Endothelial cell of umbilical vein (primary cell): Measurements from ENCODE around the gene CYP26A1. TPM values are rescaled to one million over a fixed set of nuclear protein-coding genes. Genes with fewer than 3 reads are reported as not detected.

Source experiments
- BruUV-seq: library from RNA; stranded (reverse); fragments of 400-500 nt; replicated peaks from 2 replicates; lab custom pipeline; 2021; lab: Mats Ljungman, UMichigan
- CTCF ChIA-PET: fragments of 300-600, 350-600 bp; sonication (Branson Sonifier 250); formaldehyde crosslinking; loops from one replicate; lab custom pipeline; 2021; ENCODE audit warnings: antibody characterized with exemption, inconsistent platforms; lab: Charles Lee
- POLR2A ChIA-PET: fragments of 300-600, 350-600 bp; sonication (Branson Sonifier 250); formaldehyde crosslinking; loops from one replicate; lab custom pipeline; 2021; ENCODE audit warnings: antibody characterized with exemption, inconsistent platforms; lab: Charles Lee
- DNase-seq: peaks from one replicate; pipeline ENCODE4 v3.0.0-alpha.2; 2011; ENCODE audit warnings: low read depth, low spot score
- FAIRE-seq: peaks from 2 replicates; lab custom pipeline; 2011; peaks lifted over from hg19 to GRCh38; lab: Jason Lieb, UNC
- H2AFZ ChIP-seq: 2 replicates; pipeline ENCODE4 v1.6.0; 2012; ENCODE audit warnings: low read depth, low read length, control low read depth, inconsistent platforms
- H3K27ac ChIP-seq: 2 replicates; pipeline ENCODE4 v1.5.1; 2011; ENCODE audit warnings: low read depth, mild to moderate bottlenecking, control low read depth, low read length, moderate library complexity; ENCODE audit not compliant: insufficient read depth
- H3K27me3 ChIP-seq, 2 experiments: 2 replicates each; pipeline versions ENCODE4 v1.6.0 to v1.6.1; 2011; ENCODE audit warnings: low read length in 2 of 2, mixed read lengths in 1 of 2; ENCODE audit not compliant: control insufficient read depth in 2 of 2, insufficient read depth in 2 of 2
- H3K36me3 ChIP-seq, 2 experiments: 2 replicates in 1 of 2; 3 replicates in 1 of 2; pipeline ENCODE4 v1.5.1; 2011; ENCODE audit warnings: low read length in 2 of 2, mild to moderate bottlenecking in 1 of 2, moderate library complexity in 1 of 2; ENCODE audit not compliant: control insufficient read depth in 2 of 2, insufficient read depth in 2 of 2; ENCODE audit errors: extremely low read depth in 1 of 2
- H3K4me1 ChIP-seq: 3 replicates; pipeline ENCODE4 v1.5.1; 2011; ENCODE audit warnings: mild to moderate bottlenecking, low read length; ENCODE audit not compliant: control insufficient read depth, insufficient read depth; ENCODE audit errors: extremely low read depth
- H3K4me2 ChIP-seq: 2 replicates; pipeline ENCODE4 v1.6.1; 2011; ENCODE audit warnings: low read length, control low read depth, mixed read lengths; ENCODE audit not compliant: insufficient read depth
- H3K4me3 ChIP-seq, 3 experiments: fragments of 200-600 bp in 1 of 3; sonication (generic), shearing (Covaris generic) in 1 of 3; replicated peaks in 1 of 3; 2 replicates each; pipeline ENCODE4 v1.5.1; 2011 to 2016; ENCODE audit warnings: control low read depth in 3 of 3, low read length in 3 of 3, mild to moderate bottlenecking in 2 of 3, inconsistent platforms in 1 of 3, low read depth in 1 of 3, moderate library complexity in 1 of 3; ENCODE audit not compliant: insufficient read depth in 1 of 3
- H3K79me2 ChIP-seq: 2 replicates; pipeline ENCODE4 v1.6.0; 2012; ENCODE audit warnings: low read length, inconsistent platforms; ENCODE audit not compliant: control insufficient read depth, insufficient read depth
- H3K9ac ChIP-seq: replicated peaks from 2 replicates; pipeline ENCODE3; 2011; ENCODE audit warnings: low read length, control low read depth; ENCODE audit not compliant: insufficient read depth; ENCODE audit errors: extremely low read depth
- H3K9me1 ChIP-seq: replicated peaks from 3 replicates; pipeline ENCODE4 v1.6.0; 2011; ENCODE audit warnings: mild to moderate bottlenecking, low read length; ENCODE audit not compliant: control insufficient read depth, insufficient read depth; ENCODE audit errors: extremely low read depth
- H3K9me3 ChIP-seq: replicated peaks from 2 replicates; pipeline ENCODE4 v1.5.1; 2012; ENCODE audit warnings: low read length, inconsistent platforms; ENCODE audit not compliant: control insufficient read depth, insufficient read depth
- H4K20me1 ChIP-seq: replicated peaks from 2 replicates; pipeline ENCODE3; 2011; ENCODE audit warnings: mild to moderate bottlenecking, low read length; ENCODE audit not compliant: control insufficient read depth, insufficient read depth; ENCODE audit errors: extremely low read depth
- EZH2 ChIP-seq: IDR thresholded peaks from 2 replicates; pipeline ENCODE4 v1.6.1; 2012; ENCODE audit warnings: borderline replicate concordance, low read depth, mild to moderate bottlenecking, moderate library complexity, low read length, inconsistent platforms; ENCODE audit not compliant: severe bottlenecking
- FOS ChIP-seq: IDR thresholded peaks from 2 replicates; pipeline ENCODE4 v1.6.1; 2011; ENCODE audit warnings: mild to moderate bottlenecking, low read length, moderate library complexity, borderline replicate concordance; ENCODE audit not compliant: insufficient read depth
- GATA2 ChIP-seq: IDR thresholded peaks from 2 replicates; pipeline ENCODE4 v1.7.0; 2011; ENCODE audit warnings: low read depth, mild to moderate bottlenecking, moderate library complexity, mixed read lengths, low read length; ENCODE audit not compliant: insufficient read length, insufficient read depth
- JUN ChIP-seq: IDR thresholded peaks from 2 replicates; pipeline ENCODE4 v1.6.1; 2011; ENCODE audit warnings: borderline replicate concordance, low read depth; ENCODE audit not compliant: insufficient read length, insufficient read depth
- MYC ChIP-seq: IDR thresholded peaks from one replicate; pipeline ENCODE4 v1.6.1; 2011; ENCODE audit warnings: mild to moderate bottlenecking, low read depth, low read length
- POLR2A ChIP-seq: IDR thresholded peaks from 2 replicates; pipeline ENCODE4 v1.6.1; 2012; ENCODE audit warnings: low read depth, mild to moderate bottlenecking, control low read depth, low read length
- POLR2AphosphoS5 ChIP-seq: IDR thresholded peaks from 2 replicates; pipeline ENCODE4 v1.6.1; 2012; ENCODE audit warnings: low read depth, mild to moderate bottlenecking, control low read depth, low read length, moderate library complexity; ENCODE audit not compliant: insufficient read depth
- dilution Hi-C: fragments of 300-500 bp; cut with MboI; formaldehyde crosslinking; loops from one replicate; pipeline ENCODE4 v1.15.0; 2019; ENCODE audit warnings: low sequenced_read_pairs; ENCODE audit not compliant: extremely low pct_ligation_motif_present
- intact Hi-C: fragments of 100-400 bp; cut with micrococcal nuclease; formaldehyde crosslinking; loops from one replicate; pipeline ENCODE4 v1.10.0; 2022
- polyA plus RNA-seq, 4 experiments: library from polyadenylated mRNA; depleted of rRNA in 3 of 4; stranded (reverse) in 3 of 4; unstranded in 1 of 4; fragments of >200 nt; gene quantifications; 2 replicates each; pipeline versions ENCODE4 v1.2.1 to v1.2.3, GENCODE V29; 2011 to 2012; ENCODE audit warnings: missing spikeins in 1 of 4
- total RNA-seq: library from RNA; stranded (reverse); gene quantifications from 2 replicates; pipeline ENCODE4 v1.2.3, GENCODE V29; 2021
- TF ChIP-seq, protein P1 (sequence below), 2 donors: IDR thresholded peaks; 1 replicate in 1 of 2; 2 replicates in 1 of 2; pipeline ENCODE4 v1.5.1; 2011; ENCODE audit warnings: low read length in 2 of 2, mild to moderate bottlenecking in 2 of 2, moderate library complexity in 2 of 2, control low read depth in 1 of 2, inconsistent platforms in 1 of 2, low read depth in 1 of 2; ENCODE audit not compliant: insufficient read depth in 1 of 2; ENCODE audit errors: extremely low read depth in 1 of 2
- TF ChIP-seq, protein P2 (sequence below): IDR thresholded peaks from 2 replicates; pipeline ENCODE4 v1.6.1; 2011; ENCODE audit not compliant: insufficient read depth, insufficient read length

CYP26A1 gene
- total and polyA plus RNA-seq, 2 donors (not counting 3 experiments of a cell fraction or from before 2014, with no cell fraction given) = 0.95 to 4.4 TPM

DNA sequence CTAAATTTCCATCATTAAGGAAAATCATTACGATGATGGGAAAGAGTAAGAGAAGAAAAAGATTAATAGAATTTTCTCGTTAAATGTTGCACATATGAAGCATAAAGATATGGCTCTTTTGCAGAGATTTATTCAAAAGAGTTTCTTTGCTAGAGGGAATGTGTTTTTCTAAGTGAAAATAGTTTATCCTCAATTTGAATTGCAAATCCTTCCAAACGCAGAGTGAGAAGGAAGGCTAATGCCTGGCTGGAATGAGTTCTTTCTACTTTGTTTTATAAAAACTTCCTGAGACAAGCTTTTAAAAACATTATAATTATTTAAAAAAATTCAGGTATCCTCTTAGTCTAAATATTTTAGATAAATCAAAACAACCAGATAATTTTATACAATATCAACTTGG lies 14.2 kb downstream of the CYP26A1 start:
- no peak overlapping the region for H2AFZ ChIP-seq
- H3K27me3 ChIP-seq = peaks cover 6 to 8% of the 10 kb centered on the region in 2 experiments
- H3K9ac ChIP-seq = no peak overlapping the region
- DNase-seq = no peak
- no peak overlapping the region for H3K4me3 ChIP-seq
- no peaks in the 10 kb centered on the region for H3K9me3 ChIP-seq
- H3K9me1 ChIP-seq = no peaks in the 10 kb centered on the region
- H4K20me1 ChIP-seq = no peaks in the 10 kb centered on the region
- H3K4me2 ChIP-seq = no peak overlapping the region
- no peak for TF ChIP-seq POLR2AphosphoS5
- H3K79me2 ChIP-seq = no peaks in the 10 kb centered on the region
- ChIA-PET CTCF (interaction anchor here (0.6 to 1.0 kb wide), 3 partner anchors 10 to 240 kb away, joined by 3 read pairs; partner anchors contain the start of gene EXOC6), POLR2A (no interaction called here)
- dilution Hi-C loops = no loop called here
- no peak overlapping the region for H3K27ac ChIP-seq
- no peaks in the 10 kb centered on the region for H3K36me3 ChIP-seq
- BruUV-seq = no TSS peak
- FAIRE-seq = no peak
- no peaks in the 10 kb centered on the region for H3K4me1 ChIP-seq
- intact Hi-C loops = no loop called here

DNA sequence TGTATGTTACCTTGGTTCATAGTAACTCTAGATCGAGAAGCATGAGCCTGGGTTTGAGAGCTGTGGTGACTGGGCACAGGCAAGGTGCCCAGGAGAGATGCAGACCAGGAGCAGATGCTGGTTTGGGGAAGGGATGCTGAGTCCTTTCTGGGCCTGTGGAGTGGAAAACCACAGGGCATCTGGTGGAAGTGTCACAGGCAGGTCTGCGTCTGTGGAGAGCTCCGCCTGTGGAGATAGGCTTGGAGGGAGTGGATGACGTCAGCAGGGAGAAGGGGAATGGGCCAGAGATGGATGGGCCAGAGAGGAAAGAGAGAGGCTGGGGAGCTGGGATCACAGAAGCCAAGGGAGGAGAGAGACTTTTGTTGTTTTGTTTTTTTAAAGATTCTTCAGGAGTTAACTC lies 14.8 kb downstream of the CYP26A1 start:
- Histone ChIP-seq H3K79me2 (no peaks in the 10 kb centered on the region), H3K4me2 (no peak overlapping the region), H3K9me1 (no peaks in the 10 kb centered on the region), H4K20me1 (no peaks in the 10 kb centered on the region), H3K9ac (no peak overlapping the region), H3K36me3 (no peaks in the 10 kb centered on the region), H3K4me1 (no peaks in the 10 kb centered on the region), H3K27me3 (peaks cover 6% of the 10 kb centered on the region in 2 experiments), H3K9me3 (no peaks in the 10 kb centered on the region), H3K4me3 (no peak overlapping the region), H2AFZ (no peak overlapping the region), H3K27ac (no peak overlapping the region)
- dilution Hi-C loops (no loop called here), intact Hi-C loops (no loop called here)
- TF ChIP-seq EZH2 (no peak), JUN (no peak), GATA2 (no peak), MYC (no peak), POLR2AphosphoS5 (no peak), FOS (no peak), POLR2A (no peak)
- TF ChIP-seq, protein P1, sequence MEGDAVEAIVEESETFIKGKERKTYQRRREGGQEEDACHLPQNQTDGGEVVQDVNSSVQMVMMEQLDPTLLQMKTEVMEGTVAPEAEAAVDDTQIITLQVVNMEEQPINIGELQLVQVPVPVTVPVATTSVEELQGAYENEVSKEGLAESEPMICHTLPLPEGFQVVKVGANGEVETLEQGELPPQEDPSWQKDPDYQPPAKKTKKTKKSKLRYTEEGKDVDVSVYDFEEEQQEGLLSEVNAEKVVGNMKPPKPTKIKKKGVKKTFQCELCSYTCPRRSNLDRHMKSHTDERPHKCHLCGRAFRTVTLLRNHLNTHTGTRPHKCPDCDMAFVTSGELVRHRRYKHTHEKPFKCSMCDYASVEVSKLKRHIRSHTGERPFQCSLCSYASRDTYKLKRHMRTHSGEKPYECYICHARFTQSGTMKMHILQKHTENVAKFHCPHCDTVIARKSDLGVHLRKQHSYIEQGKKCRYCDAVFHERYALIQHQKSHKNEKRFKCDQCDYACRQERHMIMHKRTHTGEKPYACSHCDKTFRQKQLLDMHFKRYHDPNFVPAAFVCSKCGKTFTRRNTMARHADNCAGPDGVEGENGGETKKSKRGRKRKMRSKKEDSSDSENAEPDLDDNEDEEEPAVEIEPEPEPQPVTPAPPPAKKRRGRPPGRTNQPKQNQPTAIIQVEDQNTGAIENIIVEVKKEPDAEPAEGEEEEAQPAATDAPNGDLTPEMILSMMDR (IDR thresholded peaks at IDR 0.05; ENCODE audit: extremely low read depth in 1 of 2, insufficient read depth in 1 of 2, low read depth in 1 of 2, low read length in 2 of 2) = no peak
- TF ChIP-seq, protein P2, sequence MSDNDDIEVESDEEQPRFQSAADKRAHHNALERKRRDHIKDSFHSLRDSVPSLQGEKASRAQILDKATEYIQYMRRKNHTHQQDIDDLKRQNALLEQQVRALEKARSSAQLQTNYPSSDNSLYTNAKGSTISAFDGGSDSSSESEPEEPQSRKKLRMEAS = no peak
- CTCF ChIA-PET = interaction anchor here (0.5 to 1.5 kb wide), 7 partner anchors 8 to 423 kb away, joined by 3 to 5 read pairs (median 3); partner anchors contain the start of gene CYP26A1
- no TSS peak for BruUV-seq
- DNase-seq (no peak), FAIRE-seq (no peak)
- POLR2A ChIA-PET = no interaction called here
